GM18867 (cell line): ENCODE data around the gene MIPEP.

ENCODE experiments used
- ATAC-seq: cut with Tn5 transposase; IDR thresholded peaks from one replicate; pipeline ENCODE4 v1.9.1; 2021; ENCODE audit warnings: mild to moderate bottlenecking, moderate library complexity; ENCODE audit not compliant: unreplicated experiment

MIPEP gene

DNA sequence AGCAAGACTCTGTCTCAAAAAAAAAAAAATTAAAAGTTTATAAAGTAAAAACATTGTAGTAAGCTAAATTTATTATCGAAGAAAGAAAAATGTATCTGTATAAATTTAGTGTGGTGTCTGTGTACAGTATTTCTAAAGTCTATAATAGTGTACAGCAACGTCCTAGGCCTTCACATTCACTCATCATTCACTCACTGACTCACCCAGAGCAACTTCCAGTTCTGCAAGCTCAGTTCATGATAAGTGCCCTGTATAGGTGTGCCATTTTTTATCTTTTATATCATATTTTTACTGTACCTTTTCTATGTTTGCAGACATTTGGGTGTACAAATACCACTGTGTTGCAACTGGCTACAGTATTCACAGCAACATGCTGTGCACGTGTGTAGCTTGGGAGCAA lies 200.9 kb downstream of the MIPEP start:
- no peak for ATAC-seq

DNA sequence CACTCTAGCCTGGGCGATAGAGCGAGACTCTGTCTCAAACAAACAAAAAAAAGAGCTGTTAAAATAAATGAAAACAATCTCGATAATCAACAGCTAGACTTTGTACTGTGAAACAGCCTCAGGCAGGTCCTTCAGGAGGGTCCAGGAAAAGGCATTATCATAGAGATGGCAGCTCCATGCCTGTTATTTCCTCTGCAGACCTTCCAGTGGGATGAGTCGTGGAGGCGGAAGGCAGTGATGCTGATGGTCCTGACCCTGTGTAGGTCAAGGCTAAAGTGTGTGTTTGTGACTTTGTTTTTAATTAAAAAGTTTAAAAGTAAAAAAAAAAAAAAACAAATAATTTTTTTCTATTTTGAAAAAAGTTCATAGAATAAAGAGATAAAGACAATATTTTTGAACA lies 201.6 kb downstream of the MIPEP start:
- no peak for ATAC-seq

DNA sequence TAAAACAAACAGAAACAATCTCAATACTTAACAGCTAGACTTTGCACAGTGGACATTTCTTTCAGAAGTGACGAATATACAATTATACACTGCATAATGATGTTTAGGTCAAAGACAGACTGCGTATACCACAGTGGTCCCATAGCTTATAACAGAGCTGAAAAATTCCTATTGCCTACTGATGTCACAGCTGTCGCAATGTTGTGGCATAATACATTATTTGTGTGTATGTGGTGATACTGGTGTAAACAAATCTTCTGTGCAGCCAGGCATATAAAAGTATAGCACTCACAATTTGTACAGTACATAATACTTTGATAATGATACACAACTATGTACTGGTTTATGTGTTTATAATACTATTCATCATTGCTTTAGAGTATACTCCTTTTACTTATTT lies 202.3 kb downstream of the MIPEP start:
- no peak for ATAC-seq

DNA sequence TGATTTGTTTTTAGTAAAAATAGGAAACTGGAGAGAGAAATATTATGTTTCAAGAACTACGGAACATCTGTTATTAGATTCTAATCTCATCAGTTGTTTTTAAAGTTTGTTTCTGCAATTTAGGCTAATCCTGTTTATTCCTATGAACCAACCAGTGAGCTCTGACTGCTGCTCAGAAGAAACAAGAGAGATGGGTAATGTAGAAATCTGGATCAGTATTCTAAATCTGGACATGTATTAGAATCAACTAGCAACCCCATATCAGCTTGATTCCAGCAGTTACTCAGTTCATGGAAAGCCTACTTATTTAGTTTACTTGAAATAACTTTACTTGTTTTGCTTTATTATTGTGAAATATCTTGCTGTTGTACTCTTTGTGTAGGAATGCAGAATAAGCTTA lies 203.8 kb downstream of the MIPEP start:
- ATAC-seq, result no peak

DNA sequence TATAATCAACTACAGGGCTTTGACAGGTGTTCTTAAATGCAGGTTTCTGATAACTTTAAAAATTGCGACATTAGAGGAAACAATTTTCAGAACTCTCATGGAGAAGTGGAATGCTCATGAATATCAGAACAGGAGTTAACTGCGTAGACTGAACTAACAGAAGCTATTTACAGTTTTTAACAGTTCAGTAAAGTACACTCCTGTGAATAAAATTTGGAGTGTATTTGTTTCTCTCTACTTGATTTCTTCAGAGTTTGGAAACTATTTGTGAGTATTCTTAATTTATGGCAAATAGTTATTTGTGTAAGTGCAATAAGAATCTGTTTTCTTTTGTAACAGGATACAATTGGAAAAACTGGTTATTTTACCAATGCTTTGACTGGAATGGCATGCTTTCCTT lies 204.6 kb downstream of the MIPEP start:
- ATAC-seq, result no peak

DNA sequence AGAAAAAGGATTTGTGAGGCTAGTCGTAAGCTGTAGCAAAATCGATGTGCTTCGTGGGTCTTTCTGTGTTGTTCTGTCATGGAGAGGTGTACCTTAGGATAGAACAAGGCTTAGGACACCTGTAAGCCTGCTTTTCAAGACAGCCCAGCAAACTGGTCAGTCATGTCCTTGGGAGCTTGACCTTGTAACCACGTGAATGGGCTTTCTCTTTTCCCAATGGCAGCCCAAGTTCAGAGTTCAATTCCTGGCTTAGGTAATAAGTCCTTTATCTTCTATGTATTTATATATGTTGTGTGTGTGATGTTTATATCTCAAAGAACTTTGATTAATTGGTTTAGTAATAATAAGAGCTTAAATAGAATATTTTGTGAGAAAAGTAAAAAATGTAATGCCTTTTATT lies 206.1 kb downstream of the MIPEP start:
- no peak for ATAC-seq

DNA sequence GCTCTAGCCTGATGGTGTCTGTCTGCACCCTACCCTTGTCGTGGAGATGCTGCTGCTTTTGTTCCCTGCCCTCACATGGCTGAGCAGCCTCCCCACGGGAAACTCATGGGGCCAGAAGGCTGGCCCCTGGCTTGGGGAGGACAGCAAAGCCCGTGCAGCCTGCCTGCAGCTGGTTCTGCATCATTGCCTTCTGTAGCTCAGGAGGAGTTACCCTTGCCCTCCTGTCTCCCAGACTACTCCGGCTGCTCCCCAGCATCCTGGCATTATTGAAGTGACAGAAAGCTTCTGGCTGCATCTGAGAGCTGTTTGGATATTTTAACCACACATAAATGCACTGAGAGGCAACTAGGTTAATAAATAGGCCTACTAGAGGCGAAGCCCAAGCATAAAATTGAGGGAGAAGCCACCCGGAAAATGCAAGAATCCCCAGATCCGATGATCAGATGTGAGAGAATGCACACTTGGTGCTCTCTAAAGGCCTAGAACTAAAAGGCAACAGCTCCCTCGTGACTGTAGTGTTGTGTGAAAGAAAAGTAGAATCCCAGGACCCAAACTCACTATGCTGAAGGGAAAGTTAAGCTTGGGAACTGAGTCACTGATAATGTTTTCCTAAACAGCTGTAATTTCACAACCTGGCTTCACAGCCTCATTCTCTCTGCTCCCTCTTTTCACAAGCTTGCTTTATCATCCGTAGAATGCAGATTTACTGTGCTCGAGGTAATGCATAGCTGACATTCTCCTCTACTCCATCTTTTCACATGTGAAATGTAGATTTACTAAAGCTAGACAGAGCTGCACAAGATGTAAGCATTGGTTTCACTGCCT lies 208.1 kb downstream of the MIPEP start:
- no peak for ATAC-seq
